Heart left ventricle (tissue), 16 donors: ENCODE results near the gene TEAD1. TPM values are rescaled to one million over a fixed set of nuclear protein-coding genes. Genes with fewer than 3 reads are reported as not detected.
A peak's percentile ranks its signal among the peaks of the same experiment; 100 is the strongest.

Experiments used
- ATAC-seq, 4 donors: fragments of 200-7000 bp; cut with Tn5 transposase; one replicate each; pipeline ENCODE4 v1.9.1; 2020 to 2022; ENCODE audit warnings: moderate library complexity in 4 of 4, mild to moderate bottlenecking in 3 of 4, moderate number of reproducible peaks in 1 of 4
- DNase-seq, 5 donors: peaks; one replicate each; pipeline ENCODE4 v3.0.0-alpha.2; 2020
- H3K27ac ChIP-seq, 12 donors: fragments of 200-600 bp; sonication (generic) in 4 of 12; one replicate each; pipeline versions ENCODE4 v1.5.0 to v1.8.0; 2016 to 2022; ENCODE audit warnings: mild to moderate bottlenecking in 2 of 12
- H3K27me3 ChIP-seq, 9 donors: fragments of 200-600 bp; sonication (generic) in 2 of 9; one replicate each; pipeline versions ENCODE4 v1.5.1 to v1.8.0; 2016 to 2022; ENCODE audit warnings: mild to moderate bottlenecking in 3 of 9
- H3K36me3 ChIP-seq, 9 donors: fragments of 200-600 bp; sonication (generic) in 2 of 9; one replicate each; pipeline versions ENCODE4 v1.5.0 to v1.8.0; 2018 to 2022; ENCODE audit warnings: mild to moderate bottlenecking in 2 of 9
- H3K4me1 ChIP-seq, 12 donors: fragments of 200-600 bp; sonication (generic) in 4 of 12; one replicate each; pipeline versions ENCODE4 v1.5.0 to v1.8.0; 2016 to 2022; ENCODE audit warnings: mild to moderate bottlenecking in 3 of 12
- H3K4me3 ChIP-seq, 12 donors: fragments of 200-600 bp; sonication (generic) in 4 of 12; one replicate each; pipeline versions ENCODE4 v1.5.0 to v1.8.0; 2017 to 2022; ENCODE audit warnings: mild to moderate bottlenecking in 9 of 12, moderate library complexity in 4 of 12
- H3K9me3 ChIP-seq, 12 donors: fragments of 200-600 bp; sonication (generic) in 4 of 12; one replicate each; pipeline versions ENCODE4 v1.5.0 to v1.8.0; 2016 to 2022; ENCODE audit warnings: mild to moderate bottlenecking in 1 of 12
- CTCF ChIP-seq, 12 donors: fragments of 200-600 bp; sonication (generic) in 4 of 12; IDR thresholded peaks; one replicate each; pipeline versions ENCODE4 v1.5.0 to v1.8.0; 2018 to 2022; ENCODE audit warnings: antibody characterized with exemption in 12 of 12, mild to moderate bottlenecking in 5 of 12
- POLR2A ChIP-seq, 2 donors: fragments of 450-650 bp; IDR thresholded peaks; one replicate each; pipeline ENCODE4 v1.6.1; 2017; ENCODE audit warnings: antibody characterized with exemption in 2 of 2, mild to moderate bottlenecking in 2 of 2, moderate library complexity in 2 of 2
- WGBS, 4 donors: extraction: QIAGEN DNeasy Blood & Tissue Kit in 2 of 4; methylation state at CpG; one replicate each; pipeline versions ENCODE4 v1.1.5 to v1.1.7; 2013 to 2018; 5-methylcytosine and 5-hydroxymethylcytosine counted together
- intact Hi-C, 10 donors: fragments of 100-400 bp; cut with DNase I; formaldehyde crosslinking; loops; one replicate each; pipeline versions ENCODE4 v1.11.1 to v1.14.2; 2022
- polyA plus RNA-seq, 2 donors: library from polyadenylated mRNA; stranded (reverse); fragments of 200-250 nt; gene quantifications; one replicate each; pipeline ENCODE4 v1.2.3, GENCODE V29; 2013
- total RNA-seq, 9 donors: library from RNA; depleted of rRNA in 2 of 9; stranded (reverse); fragments of >200 nt in 2 of 9; fragmentation: NEBNext Ultra II Directional in 3 of 9; extraction: Animal tissue kit (Norgen Biotek cat#: 25700) in 3 of 9; gene quantifications; one replicate each; pipeline versions ENCODE4 v1.1.0 to v1.2.4, GENCODE V29; 2016 to 2023
- donor health status: ischemic (EF 13 %, LVEDD 7.1; RV severe dilation, severe dysfunction).
- donor health status: healthy with polysubstance abuse.
- donor health status: DM: no; HTN: yes; CAD: no.
- donor health status: DM: no; HTN: no; CAD: no.
- donor health status: ischemic (EF 25% LVEDD 6.9; RV normal size, moderate dysfunction).
- donor health status: ischemic (EF 25% LVEDD 5.7; RV mildly dilated, moderate dysfunction).
- donor health status: healthy.
- donor health status: DM: yes; HTN: yes; CAD: no.
- donor health status: ischemic (EF 35%, LVEDD 5.7; RV mildly dilated, moderate dysfunction).
- donor health status: nonischemic (EF 11% LVEDD 7.7; RV severe dilation, severe dysfunction).
- donor health status: DM: yes; HTN: yes; CAD: no.
- donor health status: PGD.
- donor health status: ischemic (EF 29% LVEDD 5.4; RV normal size, mild dysfunction).
- donor health status: nonischemic (EF 23%, LVEDD 6.1; RV moderate dilation, normal function).

TEAD1 gene
- total and polyA plus RNA-seq, 11 donors = 14.4 to 161 (median 113) TPM

GRCh38 chr11:12698048-12698447, 23.8 kb downstream of the TEAD1 start:
- intact Hi-C loops = no loop called here

GRCh38 chr11:12701811-12702592, 27.8 kb downstream of the TEAD1 start:
- no peak overlapping the region for H3K4me3 ChIP-seq
- ATAC-seq (peak in 2 of 4 donors; percentile 42 to 48), DNase-seq (no peak)
- intact Hi-C loops = loop anchor here in 2 of 10 donors (5.0 kb wide), 1 partner anchor 40 kb away; no protein-coding TSS in a partner anchor
- H3K36me3 ChIP-seq = no peaks in the 10 kb centered on the region
- H3K27me3 ChIP-seq = no peaks in the 10 kb centered on the region
- H3K27ac ChIP-seq = no peak overlapping the region
- H3K4me1 ChIP-seq = peaks cover 3 to 60% (median 35%) of the 10 kb centered on the region in 12 donors
- no peaks in the 10 kb centered on the region for H3K9me3 ChIP-seq
- TF ChIP-seq POLR2A (IDR thresholded peaks at IDR 0.05) (no peak), CTCF (IDR thresholded peaks at IDR 0.05) (no peak)
- WGBS, 4 donors = 57 to 64% (median 60%) methylated on average over 11 of the region's 11 CpGs

More at GRCh38 chr11:12698048-12698447, 23.8 kb downstream of the TEAD1 start:
- Histone ChIP-seq H3K36me3 (no peaks in the 10 kb centered on the region), H3K27ac (peak overlapping the region in 1 of 12 donors; percentile 11), H3K4me3 (no peak overlapping the region), H3K27me3 (peaks cover 0 to 7% (median 0%) of the 10 kb centered on the region in 9 donors), H3K9me3 (no peaks in the 10 kb centered on the region), H3K4me1 (peaks cover 12 to 71% (median 52%) of the 10 kb centered on the region in 12 donors)
- ATAC-seq = no peak
- WGBS, 4 donors = 66 to 79% (median 77%) methylated on average over 5 of the region's 5 CpGs
- no peak for DNase-seq
- TF ChIP-seq POLR2A (IDR thresholded peaks at IDR 0.05) (no peak), CTCF (IDR thresholded peaks at IDR 0.05) (no peak)

- peaks cover 3 to 67% (median 44%) of the 10 kb centered on the region in 12 donors for H3K4me1 ChIP-seq
- intact Hi-C loops = loop anchor here in 2 of 10 donors (5.0 kb wide), 1 partner anchor 39 kb away; no protein-coding TSS in a partner anchor
- no peak overlapping the region for H3K27ac ChIP-seq
- WGBS, 4 donors = 71 to 77% (median 73%) methylated on average over 4 of the region's 4 CpGs
- H3K36me3 ChIP-seq = no peaks in the 10 kb centered on the region
- no peaks in the 10 kb centered on the region for H3K9me3 ChIP-seq
- TF ChIP-seq POLR2A (IDR thresholded peaks at IDR 0.05) (no peak), CTCF (IDR thresholded peaks at IDR 0.05) (no peak)
- DNase-seq (no peak), ATAC-seq (no peak)
- H3K4me3 ChIP-seq = no peak overlapping the region
- H3K27me3 ChIP-seq = no peaks in the 10 kb centered on the region
Measured at GRCh38 chr11:12702999-12703453, 28.8 kb downstream of the TEAD1 start.

GRCh38 chr11:12704049-12704448, 29.8 kb downstream of the TEAD1 start:
- intact Hi-C loops = loop anchor here in 2 of 10 donors (5.0 kb wide), 1 partner anchor 38 kb away; no protein-coding TSS in a partner anchor
- Histone ChIP-seq H3K27ac (peak overlapping the region in 1 of 12 donors; percentile 2), H3K9me3 (no peaks in the 10 kb centered on the region), H3K36me3 (no peaks in the 10 kb centered on the region), H3K27me3 (no peaks in the 10 kb centered on the region), H3K4me3 (no peak overlapping the region), H3K4me1 (peaks cover 3 to 72% (median 47%) of the 10 kb centered on the region in 12 donors)
- DNase-seq = no peak
- no peak for ATAC-seq
- no peak for TF ChIP-seq CTCF (IDR thresholded peaks at IDR 0.05)
- TF ChIP-seq POLR2A (IDR thresholded peaks at IDR 0.05) = no peak
- WGBS, 4 donors = 73 to 82% (median 76%) methylated on average over 4 of the region's 4 CpGs
